Spleen (tissue), 7 donors: ENCODE results near the gene PNLIPRP2.

ENCODE experiments used
- CTCF ChIP-seq, 11 experiments: fragments of 200-600 bp in 7 of 11; fragments of 450-650 bp in 4 of 11; sonication (generic) in 4 of 11; IDR thresholded peaks in 8 of 11; conservative IDR thresholded peaks in 3 of 11; 1 replicate in 7 of 11; 2 replicates in 4 of 11; pipeline versions ENCODE4 v1.4.0 to v1.8.0; 2016 to 2021; ENCODE audit warnings: antibody characterized with exemption in 11 of 11, inconsistent platforms in 4 of 11, mild to moderate bottlenecking in 1 of 11
- POLR2A ChIP-seq, 3 donors: fragments of 450-650 bp; IDR thresholded peaks; one replicate each; pipeline ENCODE4 v1.5.1; 2017; ENCODE audit warnings: antibody characterized with exemption in 3 of 3, mild to moderate bottlenecking in 1 of 3
- donor health status: DM: no; HTN: no; CAD: no; lungs with moderate emphysema.
- donor health status: DM: no; HTN: no; CAD: no.
- donor health status: DM: no; HTN: no; CAD: no.

- TF ChIP-seq CTCF (IDR thresholded peaks at IDR 0.05 in 8 of 11, conservative IDR thresholded peaks at IDR 0.05 in 3 of 11), result no peak
- no peak for TF ChIP-seq POLR2A (IDR thresholded peaks at IDR 0.05)
Observed at GRCh38 chr10:116684781-116685180, 64.0 kb downstream of the PNLIPRP2 start.
